SJCRH30 (cell line): ENCODE measurements around the gene GPS1. TPM values are rescaled to one million over a fixed set of nuclear protein-coding genes. Genes with fewer than 3 reads are reported as not detected.

Experiments
- DNase-seq, 2 experiments: peaks; one replicate each; pipeline ENCODE4 v3.0.0-alpha.2; 2015 to 2020
- H3K27ac ChIP-seq: fragments of 250-450 bp; sonication (Bioruptor Pico); 2 replicates; pipeline ENCODE4 v1.5.1; 2020; ENCODE audit warnings: mild to moderate bottlenecking, moderate library complexity
- H3K27me3 ChIP-seq: fragments of 250-450 bp; sonication (Bioruptor Pico); 2 replicates; pipeline ENCODE4 v1.5.1; 2020; ENCODE audit warnings: mild to moderate bottlenecking, moderate library complexity
- H3K36me3 ChIP-seq: fragments of 250-450 bp; sonication (Bioruptor Pico); 2 replicates; pipeline ENCODE4 v1.5.1; 2020; ENCODE audit warnings: mild to moderate bottlenecking, moderate library complexity
- H3K4me1 ChIP-seq: fragments of 250-450 bp; sonication (Bioruptor Pico); 2 replicates; pipeline ENCODE4 v1.5.1; 2020; ENCODE audit warnings: mild to moderate bottlenecking, moderate library complexity
- H3K4me3 ChIP-seq: fragments of 250-450 bp; sonication (Bioruptor Pico); 2 replicates; pipeline ENCODE4 v1.5.1; 2020; ENCODE audit warnings: mild to moderate bottlenecking, moderate library complexity
- H3K9me3 ChIP-seq: fragments of 250-450 bp; sonication (Bioruptor Pico); replicated peaks from 2 replicates; pipeline ENCODE4 v1.5.1; 2020; ENCODE audit warnings: mild to moderate bottlenecking, moderate library complexity
- total RNA-seq: library from RNA; depleted of rRNA; stranded (reverse); fragments of >200 nt; shearing (Covaris generic); gene quantifications from 2 replicates; pipeline ENCODE4 v1.2.3, GENCODE V29; 2014

GPS1 gene
- total RNA-seq, 1 experiment from 2014 or later: 168 TPM

DNA sequence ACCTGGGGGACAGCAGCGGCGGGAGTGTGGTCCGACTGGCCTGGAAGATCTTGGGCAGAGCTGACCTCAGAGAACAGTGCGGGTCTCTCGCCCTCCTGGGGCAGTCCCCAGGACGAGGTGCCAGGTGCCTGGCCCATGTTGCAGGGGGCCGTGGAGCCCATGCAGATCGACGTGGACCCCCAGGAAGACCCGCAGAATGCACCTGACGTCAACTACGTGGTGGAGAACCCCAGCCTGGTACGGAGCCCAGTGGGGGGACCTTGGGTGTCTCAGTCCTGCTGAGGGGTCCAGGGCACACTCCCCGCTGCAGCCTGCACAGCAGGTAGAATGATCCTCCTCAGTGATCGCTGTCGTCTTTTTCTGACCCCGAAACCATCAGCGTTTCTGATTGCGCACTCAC lies 1.4 kb downstream of the GPS1 start:
- Histone ChIP-seq H3K27me3 (no peaks in the 10 kb centered on the region), H3K4me3 (peak overlapping the region; percentile 98; the same call in 1 of the 2 replicates), H3K4me1 (peaks cover 4% of the 10 kb centered on the region; the same call in 1 of the 2 replicates), H3K27ac (no peak overlapping the region), H3K9me3 (no peaks in the 10 kb centered on the region), H3K36me3 (peaks cover 41% of the 10 kb centered on the region)
- no peak for DNase-seq

DNA sequence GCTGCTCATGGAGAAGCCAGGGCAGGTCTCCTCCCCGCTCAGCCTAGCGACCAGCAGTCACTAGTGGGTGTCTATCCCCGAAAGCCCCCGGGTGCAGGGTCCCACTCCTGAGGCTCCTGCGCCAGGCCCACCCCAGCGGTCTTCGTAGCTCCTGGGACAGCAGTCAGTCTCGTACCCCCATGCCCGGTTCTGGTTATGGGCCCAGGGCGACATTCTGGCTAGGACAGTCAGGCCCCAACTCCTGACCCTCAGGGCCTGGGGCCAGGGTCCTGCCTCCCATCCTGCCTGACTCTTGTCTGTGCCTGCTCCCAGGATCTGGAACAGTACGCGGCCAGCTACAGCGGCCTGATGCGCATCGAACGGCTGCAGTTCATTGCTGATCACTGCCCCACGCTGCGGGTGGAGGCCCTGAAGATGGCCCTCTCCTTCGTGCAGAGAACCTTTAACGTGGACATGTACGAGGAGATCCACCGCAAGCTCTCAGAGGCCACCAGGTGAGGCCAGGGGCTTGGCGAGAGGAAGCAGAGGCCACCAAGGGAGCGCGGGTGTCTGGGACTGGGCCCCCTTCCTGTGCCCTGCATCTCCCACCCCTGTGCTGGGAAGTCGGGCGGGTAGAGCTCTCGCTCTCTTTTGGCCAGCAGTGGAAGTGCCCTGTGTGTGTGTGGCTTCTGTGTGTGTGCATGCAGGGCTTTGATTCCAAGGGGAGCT lies 2.0 kb downstream of the GPS1 start:
- H3K4me1 ChIP-seq: peaks cover 4% of the 10 kb centered on the region; the same call in 1 of the 2 replicates
- no peak for DNase-seq
- H3K27ac ChIP-seq: no peak overlapping the region
- no peak overlapping the region for H3K4me3 ChIP-seq
- H3K9me3 ChIP-seq: no peaks in the 10 kb centered on the region
- no peaks in the 10 kb centered on the region for H3K27me3 ChIP-seq
- H3K36me3 ChIP-seq: peaks cover 45% of the 10 kb centered on the region

DNA sequence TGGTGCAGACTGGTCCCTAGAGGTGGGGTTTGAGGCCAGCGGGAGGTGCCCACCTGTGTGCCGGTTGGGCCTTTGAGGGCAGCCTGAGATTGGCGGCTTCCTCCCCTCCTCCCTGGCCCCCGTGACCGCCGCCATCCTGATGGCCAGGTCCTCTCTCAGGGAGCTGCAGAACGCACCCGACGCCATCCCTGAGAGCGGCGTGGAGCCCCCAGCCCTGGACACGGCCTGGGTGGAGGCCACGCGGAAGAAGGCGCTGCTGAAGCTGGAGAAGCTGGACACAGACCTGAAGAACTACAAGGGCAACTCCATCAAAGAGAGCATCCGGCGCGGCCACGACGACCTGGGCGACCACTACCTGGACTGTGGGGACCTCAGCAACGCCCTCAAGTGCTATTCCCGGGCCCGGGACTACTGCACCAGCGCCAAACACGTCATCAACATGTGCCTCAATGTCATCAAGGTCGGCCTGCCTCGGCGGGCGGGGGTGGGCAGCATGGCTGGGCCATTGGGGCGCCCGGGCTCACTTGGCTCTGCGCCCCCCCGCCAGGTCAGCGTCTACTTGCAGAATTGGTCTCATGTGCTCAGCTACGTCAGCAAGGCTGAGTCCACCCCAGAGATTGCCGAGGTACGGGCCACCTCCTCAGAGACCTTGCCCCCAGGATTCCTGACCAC lies 2.8 kb downstream of the GPS1 start:
- DNase-seq: no peak
- Histone ChIP-seq H3K36me3 (peaks cover 48% of the 10 kb centered on the region), H3K27ac (no peak overlapping the region), H3K27me3 (no peaks in the 10 kb centered on the region), H3K9me3 (no peaks in the 10 kb centered on the region), H3K4me3 (no peak overlapping the region), H3K4me1 (peaks cover 4% of the 10 kb centered on the region; the same call in 1 of the 2 replicates)

DNA sequence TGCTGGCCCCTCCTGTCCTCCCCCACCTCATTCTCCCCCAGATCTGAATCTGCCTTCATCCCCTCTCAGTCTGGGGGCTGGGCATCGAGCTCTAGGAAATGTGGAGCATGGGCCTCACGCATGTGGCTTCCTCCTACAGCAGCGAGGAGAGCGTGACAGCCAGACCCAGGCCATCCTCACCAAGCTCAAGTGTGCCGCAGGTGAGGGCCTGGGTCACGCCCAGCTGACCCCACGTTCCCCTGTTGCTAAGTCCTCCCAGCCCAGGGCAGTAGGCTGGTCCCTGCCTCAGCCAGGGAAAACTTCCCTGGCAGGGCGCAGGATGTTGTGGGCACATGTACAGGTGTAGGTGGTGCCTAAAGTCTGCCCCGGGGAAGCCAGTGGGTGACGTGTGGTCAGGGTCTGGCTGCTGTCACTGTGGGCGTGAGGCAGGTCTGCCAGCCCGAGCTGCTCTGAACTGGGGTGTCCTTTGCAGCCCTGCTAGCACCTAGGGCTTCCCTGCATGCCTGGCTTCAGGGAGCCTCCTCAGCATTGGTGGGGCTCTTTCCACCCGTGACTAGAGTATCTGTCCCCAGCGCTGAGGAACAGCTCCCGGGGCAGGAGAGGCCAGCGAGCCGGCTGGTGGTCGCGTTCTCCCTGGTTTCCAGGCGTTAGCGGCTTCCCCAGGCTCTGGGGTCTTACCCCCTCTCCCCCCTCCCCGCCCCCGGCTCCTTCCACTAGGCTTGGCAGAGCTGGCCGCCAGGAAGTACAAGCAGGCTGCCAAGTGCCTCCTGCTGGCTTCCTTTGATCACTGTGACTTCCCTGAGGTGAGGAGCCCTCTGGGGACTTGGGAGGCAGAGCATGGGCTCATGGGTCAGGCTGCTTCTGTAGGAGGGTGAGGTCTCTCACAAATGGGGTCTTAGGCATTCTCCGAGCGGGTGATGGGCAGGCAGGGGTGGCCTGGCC lies 3.6 kb downstream of the GPS1 start:
- H3K4me1 ChIP-seq: peaks cover 8% of the 10 kb centered on the region; the same call in 1 of the 2 replicates
- no peak overlapping the region for H3K27ac ChIP-seq
- DNase-seq: no peak
- H3K27me3 ChIP-seq: no peaks in the 10 kb centered on the region
- H3K36me3 ChIP-seq: peaks cover 48% of the 10 kb centered on the region
- H3K9me3 ChIP-seq: no peaks in the 10 kb centered on the region
- no peak overlapping the region for H3K4me3 ChIP-seq

DNA sequence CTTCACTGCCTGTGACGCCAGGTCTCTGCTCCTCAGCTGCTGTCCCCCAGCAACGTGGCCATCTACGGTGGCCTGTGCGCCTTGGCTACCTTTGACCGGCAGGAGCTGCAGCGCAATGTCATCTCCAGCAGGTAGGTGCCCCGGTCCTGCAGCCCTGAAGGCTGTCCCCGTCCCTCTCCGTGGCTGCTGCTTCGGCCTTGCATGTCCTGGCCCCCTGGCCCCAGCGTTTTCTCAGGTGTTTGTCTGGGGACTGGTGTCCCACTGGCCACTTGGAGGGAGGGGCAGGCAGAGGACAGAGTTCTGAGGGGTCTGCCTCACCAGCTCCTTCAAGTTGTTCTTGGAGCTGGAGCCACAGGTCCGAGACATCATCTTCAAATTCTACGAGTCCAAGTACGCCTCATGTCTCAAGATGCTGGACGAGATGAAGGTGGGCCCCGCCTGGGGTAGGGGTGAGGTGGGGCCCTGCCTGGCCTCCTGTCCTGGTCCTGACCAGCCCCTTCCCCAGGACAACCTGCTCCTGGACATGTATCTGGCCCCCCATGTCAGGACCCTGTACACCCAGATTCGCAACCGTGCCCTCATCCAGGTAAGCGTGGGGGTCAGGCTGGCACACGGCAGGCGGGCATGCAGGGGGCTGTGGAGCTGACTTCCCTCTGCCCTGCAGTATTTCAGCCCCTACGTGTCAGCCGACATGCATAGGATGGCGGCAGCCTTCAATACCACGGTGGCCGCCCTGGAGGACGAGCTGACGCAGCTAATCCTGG lies 4.4 kb downstream of the GPS1 start:
- no peak for DNase-seq
- Histone ChIP-seq H3K9me3 (no peaks in the 10 kb centered on the region), H3K36me3 (peaks cover 55% of the 10 kb centered on the region), H3K4me3 (no peak overlapping the region), H3K27ac (no peak overlapping the region), H3K27me3 (no peaks in the 10 kb centered on the region), H3K4me1 (peaks cover 8% of the 10 kb centered on the region; the same call in 1 of the 2 replicates)

DNA sequence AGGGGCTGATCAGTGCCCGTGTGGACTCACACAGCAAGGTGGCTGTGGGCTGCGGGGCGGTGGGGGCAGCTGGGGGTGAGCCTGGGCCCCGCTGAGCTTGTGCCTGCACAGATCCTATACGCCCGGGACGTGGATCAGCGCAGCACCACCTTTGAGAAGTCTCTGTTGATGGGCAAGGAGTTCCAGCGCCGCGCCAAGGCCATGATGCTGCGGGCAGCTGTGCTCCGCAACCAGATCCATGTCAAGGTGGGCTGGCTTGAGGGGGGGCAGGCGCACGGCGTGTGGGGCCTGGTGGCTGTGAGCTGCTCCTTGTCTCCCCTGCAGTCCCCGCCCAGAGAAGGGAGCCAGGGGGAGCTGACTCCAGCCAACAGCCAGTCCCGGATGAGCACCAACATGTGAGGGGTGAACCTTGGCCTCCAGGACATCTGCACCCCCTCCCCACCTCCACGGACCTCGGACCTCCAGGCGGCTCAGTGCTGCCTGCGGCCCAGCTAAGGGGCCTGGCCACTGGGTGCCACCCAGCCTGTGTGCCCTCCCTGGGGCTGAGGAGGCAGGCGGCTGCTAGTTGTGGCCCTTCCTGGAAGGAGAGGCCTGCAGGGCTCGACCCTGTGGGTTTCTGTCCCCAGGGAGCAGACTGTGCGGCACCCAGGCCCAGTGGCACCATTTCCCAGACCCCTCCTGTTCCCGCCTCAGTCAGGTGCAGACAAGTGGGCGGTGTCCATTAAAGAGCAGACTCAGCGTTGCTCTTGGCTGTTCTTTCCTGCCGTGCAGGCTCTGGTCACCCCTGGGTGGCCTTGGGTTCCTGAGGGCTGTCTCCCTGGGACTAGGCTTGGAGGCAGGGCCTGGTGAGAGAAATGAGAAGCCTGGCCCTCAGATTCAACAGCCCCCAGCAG lies 5.3 kb downstream of the GPS1 start:
- no peaks in the 10 kb centered on the region for H3K9me3 ChIP-seq
- H3K4me1 ChIP-seq: peaks cover 8% of the 10 kb centered on the region; the same call in 1 of the 2 replicates
- no peak overlapping the region for H3K4me3 ChIP-seq
- DNase-seq: no peak
- no peak overlapping the region for H3K27ac ChIP-seq
- H3K27me3 ChIP-seq: no peaks in the 10 kb centered on the region
- H3K36me3 ChIP-seq: peaks cover 59% of the 10 kb centered on the region

DNA sequence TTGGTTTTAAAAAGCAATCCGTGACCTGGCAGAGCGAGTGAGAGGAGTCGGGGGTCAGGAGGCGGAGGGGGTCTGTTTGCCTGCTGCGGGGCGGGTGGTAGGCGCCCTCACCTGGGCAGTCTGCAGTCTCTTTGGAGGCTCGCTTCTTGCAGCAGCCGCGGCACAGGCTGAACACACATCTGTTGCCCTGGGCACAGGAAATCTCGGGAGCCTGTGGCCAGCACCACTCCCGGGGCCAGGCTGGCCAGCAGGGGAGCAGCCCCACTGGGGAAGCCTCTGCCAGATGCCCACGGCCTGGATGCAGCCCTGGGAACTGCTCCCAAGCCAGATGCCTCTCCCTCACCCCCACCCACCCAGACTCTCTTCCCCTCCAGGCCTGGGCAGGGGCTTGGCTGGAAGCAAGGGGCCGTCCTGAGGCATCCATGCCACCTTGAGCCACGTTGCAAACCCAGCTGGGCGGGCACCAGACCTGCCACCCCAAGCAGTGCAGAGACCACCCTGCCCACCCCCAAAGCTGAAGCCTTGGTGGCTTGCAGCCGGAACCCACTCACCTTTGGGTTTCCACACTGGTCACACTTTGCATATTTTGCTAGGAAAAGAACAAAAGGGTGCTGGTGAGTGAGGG lies 6.6 kb downstream of the GPS1 start:
- Histone ChIP-seq H3K4me1 (0 out of 2 replicates have a peak, but pooled peaks cover 3% of the 10 kb centered on the region), H3K36me3 (peaks cover 67% of the 10 kb centered on the region), H3K9me3 (no peaks in the 10 kb centered on the region), H3K27me3 (no peaks in the 10 kb centered on the region), H3K4me3 (no peak overlapping the region), H3K27ac (no peak overlapping the region)
- no peak for DNase-seq

DNA sequence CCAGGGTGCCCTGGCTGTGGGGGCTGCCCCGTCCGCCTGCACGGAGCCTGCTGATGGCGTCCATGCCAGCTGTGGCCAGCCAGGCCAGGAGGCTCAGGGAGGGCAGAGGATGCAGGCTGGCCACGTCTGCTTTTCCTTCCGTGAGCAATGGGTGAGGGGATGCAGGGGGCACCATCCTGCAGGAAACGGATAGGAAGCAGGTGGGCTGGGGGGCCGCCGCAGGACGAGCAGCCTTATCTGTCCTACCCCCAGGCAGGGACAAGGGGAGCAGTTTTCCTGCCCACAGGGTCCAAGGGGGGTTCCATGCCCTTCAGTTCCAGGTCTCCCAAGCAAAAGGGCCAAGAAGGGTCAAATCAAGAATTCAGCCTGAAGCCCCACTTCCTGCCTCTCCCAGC lies 7.2 kb downstream of the GPS1 start:
- no peak overlapping the region for H3K4me3 ChIP-seq
- no peaks in the 10 kb centered on the region for H3K9me3 ChIP-seq
- peaks cover 66% of the 10 kb centered on the region for H3K36me3 ChIP-seq
- H3K27ac ChIP-seq: no peak overlapping the region
- H3K4me1 ChIP-seq: 0 out of 2 replicates have a peak, but pooled peaks cover 3% of the 10 kb centered on the region
- no peak for DNase-seq
- H3K27me3 ChIP-seq: no peaks in the 10 kb centered on the region

DNA sequence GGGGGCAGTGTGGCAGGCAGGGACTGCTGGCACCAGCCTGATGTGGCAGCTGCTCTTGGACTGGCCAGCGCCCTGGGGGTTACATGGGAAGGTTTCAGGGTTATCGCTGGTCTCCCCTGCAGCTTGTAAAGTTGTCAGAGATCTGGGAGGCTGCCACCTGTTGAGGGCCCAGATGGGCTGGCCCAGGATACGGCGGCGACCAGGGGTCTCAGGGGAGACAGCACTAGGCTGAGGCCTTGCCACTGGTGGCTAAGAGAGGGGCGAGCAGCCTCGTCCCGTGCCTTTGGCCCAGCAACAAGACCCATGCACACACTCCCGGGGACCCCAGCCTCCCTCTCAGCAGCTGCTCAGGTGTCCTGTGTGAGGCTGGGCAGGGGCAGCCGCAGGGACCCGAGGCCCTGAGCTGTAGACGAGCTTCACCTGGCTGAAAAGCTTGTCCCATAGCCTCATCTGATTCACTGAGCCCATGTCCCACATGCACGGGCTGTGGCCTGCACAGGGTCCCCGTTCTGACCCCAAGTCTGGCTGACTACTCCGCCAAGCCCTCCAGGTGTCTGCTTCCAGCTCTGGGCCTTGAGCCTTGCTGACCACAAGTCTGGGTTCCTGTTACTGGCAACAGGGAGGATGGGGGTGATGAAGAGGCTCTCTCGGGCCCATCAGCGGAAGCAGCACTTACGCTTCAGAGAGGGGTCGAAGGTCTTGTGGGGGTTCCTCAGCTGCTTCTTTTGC lies 7.7 kb downstream of the GPS1 start:
- Histone ChIP-seq H3K4me3 (no peak overlapping the region), H3K27ac (no peak overlapping the region), H3K4me1 (peaks cover 3% of the 10 kb centered on the region; the same call in 1 of the 2 replicates), H3K27me3 (no peaks in the 10 kb centered on the region), H3K9me3 (no peaks in the 10 kb centered on the region), H3K36me3 (peaks cover 61% of the 10 kb centered on the region)
- DNase-seq: no peak

DNA sequence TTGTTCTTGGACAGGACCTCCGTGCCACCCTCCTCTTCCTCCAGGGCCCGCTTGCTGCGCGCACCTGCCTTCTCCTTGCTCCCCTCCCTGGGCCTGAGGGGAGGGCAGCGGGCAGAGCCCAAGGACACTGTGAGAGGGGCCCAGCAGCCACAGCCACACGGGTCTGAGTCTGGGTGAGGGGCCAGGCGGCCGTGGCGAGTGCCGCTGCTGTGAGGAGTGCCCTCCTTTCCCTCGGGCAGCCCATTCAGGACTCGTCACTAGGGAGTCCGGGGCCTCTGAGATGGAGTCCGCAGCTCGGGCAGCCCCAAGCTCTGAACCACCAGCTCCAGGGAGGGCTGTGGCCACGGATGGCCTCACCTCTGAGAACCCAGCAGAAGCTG lies 8.3 kb downstream of the GPS1 start:
- H3K36me3 ChIP-seq: peaks cover 56% of the 10 kb centered on the region

DNA sequence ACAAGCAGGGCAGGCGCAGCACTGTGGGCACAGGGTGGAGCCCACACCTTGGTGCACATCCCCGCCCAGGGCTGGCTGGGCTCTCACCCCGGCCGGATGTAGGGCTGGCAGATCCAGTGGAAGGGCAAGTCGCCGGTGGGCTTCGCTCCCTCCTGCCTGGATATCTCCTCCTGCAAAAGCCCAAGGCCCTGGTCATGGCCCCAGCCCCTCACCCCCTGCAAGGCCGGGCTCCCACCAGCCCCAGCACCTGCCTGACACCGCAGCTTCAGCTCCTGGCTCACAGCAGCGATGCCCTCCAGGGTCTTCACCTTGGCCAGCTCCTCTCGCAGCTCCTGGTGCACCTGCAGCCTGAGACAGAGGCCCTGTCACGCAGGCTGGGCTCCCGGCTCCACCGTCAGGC lies 8.9 kb downstream of the GPS1 start:
- H3K27ac ChIP-seq: no peak overlapping the region
- H3K36me3 ChIP-seq: peaks cover 51% of the 10 kb centered on the region
- H3K9me3 ChIP-seq: no peaks in the 10 kb centered on the region
- no peak for DNase-seq
- no peaks in the 10 kb centered on the region for H3K27me3 ChIP-seq
- H3K4me3 ChIP-seq: no peak overlapping the region
- H3K4me1 ChIP-seq: peaks cover 9% of the 10 kb centered on the region; the same call in 1 of the 2 replicates

More for the DNA sequence above, 8.3 kb downstream of the GPS1 start:
- H3K27ac ChIP-seq: no peak overlapping the region
- no peaks in the 10 kb centered on the region for H3K9me3 ChIP-seq
- peaks cover 8% of the 10 kb centered on the region; the same call in 1 of the 2 replicates for H3K4me1 ChIP-seq
- no peaks in the 10 kb centered on the region for H3K27me3 ChIP-seq
- H3K4me3 ChIP-seq: no peak overlapping the region
- no peak for DNase-seq

DNA sequence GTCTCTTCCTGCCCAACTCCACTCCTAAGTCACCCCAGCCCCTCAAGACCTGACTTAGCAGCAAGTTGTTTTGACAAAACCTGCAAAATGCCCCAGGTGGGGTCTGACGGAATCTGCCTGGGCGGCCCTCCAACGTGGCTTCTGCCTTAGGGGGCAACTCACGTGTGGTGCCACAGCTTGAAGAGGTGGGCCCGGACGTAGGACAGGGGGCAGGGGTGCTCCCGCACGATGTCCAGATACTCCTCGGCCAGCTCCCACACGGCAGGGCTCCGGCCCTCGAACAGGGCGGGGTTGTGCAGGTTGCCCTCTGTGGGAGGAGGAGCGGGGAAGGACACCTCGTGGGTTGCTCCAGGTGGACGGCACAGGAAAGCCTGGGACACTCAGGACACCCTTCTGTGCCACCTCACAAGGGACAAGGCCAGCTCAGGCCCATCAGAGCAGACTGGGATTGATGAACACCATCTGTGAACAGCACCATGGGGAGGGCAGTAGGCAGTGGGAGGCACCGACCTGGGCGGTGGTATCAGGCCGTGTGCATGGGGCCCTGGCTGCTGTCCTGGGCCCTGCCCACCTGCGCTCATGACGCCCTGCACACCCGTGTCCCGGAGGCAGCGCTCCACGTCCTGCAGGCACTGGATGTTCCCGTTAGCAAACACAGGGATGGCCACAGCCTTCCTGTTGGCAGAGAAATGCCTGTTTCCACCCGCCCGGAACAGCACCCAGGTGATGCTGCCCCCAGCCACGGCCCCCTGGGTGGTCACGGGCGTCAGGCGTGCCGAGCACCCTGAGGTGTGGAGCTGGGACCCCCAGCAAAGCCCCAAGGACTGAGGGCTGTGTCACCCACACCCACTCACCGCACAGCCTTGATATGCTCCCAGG lies 9.6 kb downstream of the GPS1 start:
- H3K36me3 ChIP-seq: peaks cover 45% of the 10 kb centered on the region
- H3K27ac ChIP-seq: no peak overlapping the region
- peaks cover 14% of the 10 kb centered on the region; the same call in 1 of the 2 replicates for H3K4me1 ChIP-seq
- no peaks in the 10 kb centered on the region for H3K9me3 ChIP-seq
- no peaks in the 10 kb centered on the region for H3K27me3 ChIP-seq
- no peak for DNase-seq
- no peak overlapping the region for H3K4me3 ChIP-seq
